Effector CD4-positive, alpha-beta T cell (primary cell): Measurements from ENCODE around the gene FAM163B.

Experiments
- DNase-seq: peaks from one replicate; pipeline ENCODE4 v3.0.0-alpha.2; 2020

FAM163B gene

GRCh38 chr9:133615606-133616188 is 6.5 kb upstream of the FAM163B start:
- DNase-seq: no peak

- DNase-seq: no peak
Observed at GRCh38 chr9:133615186-133615585, 6.0 kb upstream of the FAM163B start.

- DNase-seq: no peak
Observed at GRCh38 chr9:133614678-133615077, 5.5 kb upstream of the FAM163B start.

- DNase-seq: no peak
Observed at GRCh38 chr9:133614056-133614455, 4.9 kb upstream of the FAM163B start.

GRCh38 chr9:133613432-133613831 is 4.2 kb upstream of the FAM163B start:
- DNase-seq: no peak

- no peak for DNase-seq
Observed at GRCh38 chr9:133612816-133613215, 3.6 kb upstream of the FAM163B start.

- DNase-seq: no peak
Observed at GRCh38 chr9:133612051-133612450, 2.9 kb upstream of the FAM163B start.

- DNase-seq: no peak
Observed at GRCh38 chr9:133610845-133611244, 1.7 kb upstream of the FAM163B start.

GRCh38 chr9:133608889-133609288 is 300 bp downstream of the FAM163B start:
- no peak for DNase-seq

GRCh38 chr9:133608382-133608781 is 807 bp downstream of the FAM163B start:
- no peak for DNase-seq

GRCh38 chr9:133607976-133608375 is 1.2 kb downstream of the FAM163B start:
- DNase-seq: no peak

GRCh38 chr9:133607381-133607780 is 1.8 kb downstream of the FAM163B start:
- no peak for DNase-seq

- no peak for DNase-seq
Observed at GRCh38 chr9:133606708-133607025, 2.5 kb downstream of the FAM163B start.

GRCh38 chr9:133605856-133606707 is 3.1 kb downstream of the FAM163B start:
- no peak for DNase-seq

GRCh38 chr9:133605446-133605845 is 3.7 kb downstream of the FAM163B start:
- no peak for DNase-seq

- DNase-seq: no peak
Observed at GRCh38 chr9:133604856-133605255, 4.3 kb downstream of the FAM163B start.

GRCh38 chr9:133604214-133604613 is 5.0 kb downstream of the FAM163B start:
- no peak for DNase-seq

- no peak for DNase-seq
Observed at GRCh38 chr9:133603135-133603927, 5.9 kb downstream of the FAM163B start.

- DNase-seq: no peak
Observed at GRCh38 chr9:133602277-133602676, 6.9 kb downstream of the FAM163B start.

- DNase-seq: no peak
Observed at GRCh38 chr9:133601746-133602145, 7.4 kb downstream of the FAM163B start.

- DNase-seq: no peak
Observed at GRCh38 chr9:133600739-133601138, 8.4 kb downstream of the FAM163B start.

- DNase-seq: no peak
Observed at GRCh38 chr9:133599470-133600173, 9.6 kb downstream of the FAM163B start.

GRCh38 chr9:133598978-133599377 is 10.2 kb downstream of the FAM163B start:
- DNase-seq: no peak
